IPS-11a (cell line): ENCODE results near the gene ZNF789.
A peak's percentile ranks its signal among the peaks of the same experiment; 100 is the strongest.
"Not testable (repeated sequence)": the region's sequence is repeated elsewhere in the genome, so short reads cannot be mapped to it uniquely, and the experiment has no call there.

Experiments used
- H3K4me3 ChIP-seq: one replicate; pipeline ENCODE4 v1.5.1; 2013; ENCODE audit warnings: low read depth, low read length, control low read depth

Gene ZNF789

DNA sequence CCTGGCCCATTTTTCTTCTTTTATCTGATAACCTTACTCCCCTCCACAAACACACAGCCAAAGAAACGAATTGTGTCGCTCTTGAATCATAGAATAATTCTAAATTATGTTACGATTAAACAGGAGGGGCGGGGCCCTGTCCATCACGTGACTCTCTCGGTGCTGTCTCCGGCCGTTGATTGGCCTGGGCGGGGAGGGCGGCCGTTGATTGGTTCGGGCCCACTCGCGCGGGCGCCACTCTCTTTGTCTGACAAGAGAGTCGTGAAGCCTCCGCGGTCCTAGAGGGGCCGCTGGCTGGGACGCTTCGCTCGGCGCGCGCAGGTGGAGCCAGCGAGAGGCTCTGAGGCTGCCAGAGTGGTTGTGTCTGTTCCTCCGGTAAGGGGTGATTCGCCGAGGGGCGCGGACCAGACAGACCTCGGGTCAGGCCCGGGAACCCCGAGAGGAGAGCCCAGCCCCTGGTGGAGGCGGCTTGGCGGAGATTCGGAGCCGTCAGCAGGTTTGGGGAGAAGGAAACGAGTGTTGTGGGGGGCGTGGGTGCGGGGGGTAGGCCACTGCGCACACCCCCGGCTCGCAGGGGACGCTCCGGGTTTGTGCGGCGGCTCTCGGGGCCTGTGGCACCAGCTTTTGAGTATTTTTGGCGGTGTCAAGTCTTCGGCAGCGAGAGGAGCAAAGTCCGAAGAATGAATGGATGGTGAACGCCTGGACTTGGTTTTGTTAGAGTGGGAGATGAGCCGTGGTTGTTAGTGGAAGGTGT, at the start of gene ZNF789:
Gene ZNF789 (plus strand): TSS at position 330 of the 754 bp plus-strand sequence. CDS start 3,567 bp downstream, outside the sequence.
- H3K4me3 ChIP-seq, result peak within 1 kb of the TSS; percentile 81

GRCh38 chr7:99424932-99425730, 47.6 kb upstream of the ZNF789 start:
- H3K4me3 ChIP-seq, result no peak overlapping the region

DNA sequence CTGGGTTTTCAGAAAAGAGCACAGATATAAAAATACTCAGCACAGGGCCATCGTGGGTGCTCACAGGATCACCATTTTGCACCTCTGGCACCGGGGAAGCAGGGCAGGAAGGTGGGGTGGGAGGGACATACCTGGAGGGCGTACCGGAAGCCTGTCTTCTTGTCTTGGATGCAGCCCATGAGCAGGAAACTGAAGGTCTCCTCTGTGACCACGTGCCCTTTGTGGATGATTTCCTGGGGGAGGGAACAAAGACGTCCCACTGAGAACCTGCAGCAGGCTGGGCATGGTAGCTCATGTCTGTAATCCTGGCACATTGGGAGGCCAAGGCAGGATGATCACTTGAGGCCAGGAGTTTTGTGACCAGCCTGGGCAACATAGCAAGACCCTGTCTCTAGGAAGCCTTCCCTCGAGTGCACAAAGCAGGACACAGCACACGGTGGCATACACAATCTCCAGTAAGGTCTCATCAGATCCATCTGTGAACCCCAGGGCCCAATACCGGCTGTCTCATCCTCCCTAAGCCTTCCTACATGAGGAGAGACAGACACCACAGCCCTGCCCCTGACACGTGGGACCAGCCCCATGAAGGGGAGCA, 43.6 kb upstream of the ZNF789 start:
- H3K4me3 ChIP-seq, result no peak overlapping the region

DNA sequence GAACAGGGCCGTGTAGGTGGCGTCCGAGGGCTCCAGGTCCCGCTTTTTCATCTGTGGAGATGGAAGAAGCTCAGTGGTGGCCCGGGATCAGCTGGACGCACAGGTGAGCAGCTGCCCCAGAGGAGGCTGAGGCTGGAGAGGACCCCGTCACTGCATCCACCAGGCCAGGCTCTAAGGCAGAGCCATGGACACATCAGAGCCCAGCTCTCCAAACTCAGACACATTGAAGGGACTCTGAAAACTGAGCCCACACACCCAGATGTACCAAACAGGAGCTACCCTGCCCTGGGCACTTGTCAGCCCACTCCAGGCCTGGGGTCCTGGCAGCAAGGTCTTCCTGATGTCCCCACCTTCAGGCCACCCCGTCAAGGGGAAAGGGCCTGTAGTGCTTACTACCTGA, 42.9 kb upstream of the ZNF789 start:
- no peak overlapping the region for H3K4me3 ChIP-seq

DNA sequence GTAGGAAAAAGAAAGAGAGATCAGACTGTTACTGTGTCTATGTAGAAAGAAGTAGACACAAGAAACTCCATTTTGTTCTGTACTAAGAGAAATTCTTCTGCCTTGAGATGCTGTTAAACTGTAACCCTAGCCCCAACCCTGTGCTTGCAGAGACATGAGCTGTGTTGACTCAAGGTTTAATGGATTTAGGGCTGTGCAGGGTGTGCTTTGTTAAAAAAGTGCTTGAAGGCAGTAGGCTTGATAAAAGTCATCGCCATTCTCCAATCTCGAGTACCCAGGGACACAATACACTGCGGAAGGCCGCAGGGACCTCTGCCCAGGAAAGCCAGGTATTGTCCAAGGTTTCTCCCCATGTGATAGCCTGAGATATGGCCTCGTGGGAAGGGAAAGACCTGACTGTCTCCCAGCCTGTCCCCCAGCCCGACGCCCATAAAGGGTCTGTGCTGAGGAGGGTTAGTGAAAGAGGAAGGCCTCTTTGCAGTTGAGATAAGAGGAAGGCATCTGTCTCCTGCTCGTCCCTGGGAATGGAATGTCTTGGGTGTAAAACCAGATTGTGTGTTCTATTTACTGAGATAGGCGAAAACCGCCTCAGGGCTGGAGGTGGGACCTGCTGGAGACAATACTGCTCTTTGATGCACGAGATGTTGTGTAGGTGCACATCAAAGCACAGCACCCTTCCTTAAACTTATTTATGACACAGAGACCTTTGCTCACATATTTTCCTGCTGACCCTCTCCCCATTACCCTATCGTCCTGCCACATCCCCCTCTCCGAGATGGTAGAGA, 40.7 kb upstream of the ZNF789 start:
- not testable (repeated sequence) for H3K4me3 ChIP-seq

GRCh38 chr7:99433158-99433557, 39.5 kb upstream of the ZNF789 start:
- no peak overlapping the region for H3K4me3 ChIP-seq

- peak overlapping the region; percentile 85 for H3K4me3 ChIP-seq
Observed at GRCh38 chr7:99437946-99438572, 34.6 kb upstream of the ZNF789 start.

DNA sequence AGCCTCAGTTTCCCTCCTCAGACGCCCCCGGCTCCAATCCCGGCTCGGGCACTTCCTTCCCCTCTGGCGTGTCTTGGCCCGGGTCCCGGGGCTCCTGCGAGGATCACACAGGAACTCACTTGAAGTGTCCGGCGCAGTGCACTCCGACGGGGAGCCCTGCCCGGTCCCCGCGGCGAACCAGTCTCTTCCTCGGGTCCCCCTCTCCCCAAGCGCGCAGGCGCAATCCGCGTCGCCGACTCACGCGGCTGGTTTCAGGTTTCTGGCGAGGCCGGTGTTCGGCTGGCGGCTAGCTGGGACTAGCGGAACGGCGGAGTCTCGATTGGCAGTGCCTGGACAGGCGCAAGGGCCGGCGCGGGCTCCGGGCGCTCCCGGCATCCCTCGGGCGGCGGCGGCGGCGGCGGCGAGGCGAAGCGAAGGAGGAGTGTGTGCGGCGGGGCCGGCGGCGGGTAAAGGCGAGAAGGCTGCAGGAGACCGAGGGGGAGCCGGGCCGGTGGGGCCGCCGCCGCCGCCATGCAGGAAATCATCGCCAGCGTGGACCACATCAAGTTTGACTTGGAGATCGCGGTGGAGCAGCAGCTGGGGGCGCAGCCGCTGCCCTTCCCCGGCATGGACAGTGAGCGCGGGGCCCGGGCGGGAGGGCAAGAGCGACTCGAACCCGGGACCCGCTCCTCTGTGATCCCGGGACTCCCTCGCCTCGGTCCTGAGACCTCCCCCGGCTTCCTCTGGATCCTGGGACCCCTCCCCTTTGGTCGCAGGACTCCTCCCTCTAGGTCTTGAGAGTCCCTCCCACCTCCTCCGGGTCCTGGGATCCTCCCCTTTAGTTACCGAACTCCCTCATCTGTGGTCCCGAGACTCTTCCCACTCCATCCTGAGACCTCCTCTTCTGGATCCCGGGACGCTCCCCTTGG, 33.9 kb upstream of the ZNF789 start, which contains the start of the genes CPSF4 and PTCD1:
Gene CPSF4 (plus strand): TSS at position 371 of the 908 bp plus-strand sequence. CDS start 140 bp downstream, at position 511.
Gene PTCD1 (minus strand): TSS at position 226 of the 908 bp plus-strand sequence. CDS start 3,556 bp downstream, outside the sequence.
- peak within 1 kb of the TSS; percentile 85 for H3K4me3 ChIP-seq

DNA sequence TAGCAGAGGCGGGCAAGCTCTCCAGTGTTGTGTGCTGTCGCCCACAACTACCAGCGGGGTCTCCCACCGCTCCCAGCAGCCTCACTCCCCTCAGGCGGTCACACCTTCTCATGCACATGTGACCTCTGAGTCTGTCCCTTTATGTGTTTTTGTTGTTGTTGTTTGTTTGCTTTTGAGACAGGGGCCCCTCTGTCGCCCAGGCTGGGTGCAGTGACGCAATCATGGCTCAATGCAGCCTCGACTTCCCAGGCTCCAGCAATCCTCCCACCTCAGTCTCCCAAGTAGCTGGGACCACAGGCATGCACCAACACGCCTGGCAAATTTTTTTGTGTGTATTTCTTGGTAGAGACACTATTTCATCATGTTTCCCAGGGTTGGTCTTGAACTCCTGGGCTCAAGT, 32.5 kb upstream of the ZNF789 start:
- no peak overlapping the region for H3K4me3 ChIP-seq

DNA sequence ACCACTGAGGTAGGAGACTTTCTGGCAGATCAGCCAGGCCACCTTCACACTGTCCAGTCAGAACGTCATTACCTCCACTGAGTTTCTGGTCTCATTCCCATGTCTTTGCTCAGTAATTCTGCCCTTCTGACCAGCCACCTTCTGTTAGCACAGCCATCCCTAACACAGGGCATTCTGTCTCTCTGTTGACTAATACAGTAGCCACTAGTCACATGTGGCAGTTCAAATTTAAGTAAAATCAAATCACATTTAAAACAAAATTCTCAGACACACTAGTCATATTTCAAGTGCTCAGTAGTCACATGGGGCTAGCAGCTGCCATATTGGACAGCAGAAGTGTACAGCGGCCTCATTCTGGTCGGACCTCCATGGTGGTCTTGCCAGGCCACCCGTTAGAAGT, 26.6 kb upstream of the ZNF789 start:
- H3K4me3 ChIP-seq, result no peak overlapping the region

- no peak overlapping the region for H3K4me3 ChIP-seq
Observed at GRCh38 chr7:99447943-99448342, 24.7 kb upstream of the ZNF789 start.

- H3K4me3 ChIP-seq, result no peak overlapping the region
Observed at GRCh38 chr7:99448855-99449254, 23.8 kb upstream of the ZNF789 start.

DNA sequence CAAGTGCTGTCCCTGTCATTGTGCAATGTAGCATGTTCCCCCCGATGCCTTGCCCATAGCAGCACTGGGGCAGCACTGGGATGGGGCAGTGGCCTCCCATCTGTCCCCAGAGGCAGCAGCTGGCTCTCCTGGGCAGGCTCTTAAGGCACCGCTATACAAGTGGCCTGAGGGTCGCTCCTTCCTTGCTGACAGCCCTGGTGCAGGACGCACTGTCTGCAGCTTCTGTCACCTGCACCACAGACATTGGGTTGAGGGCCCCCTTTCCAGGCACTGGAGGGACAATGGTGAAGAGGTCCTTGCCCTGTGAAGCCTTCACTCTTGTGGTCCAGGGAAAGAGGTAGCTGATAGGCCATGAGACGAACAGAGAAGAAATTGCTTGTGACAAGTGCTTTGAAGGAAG, 23.4 kb upstream of the ZNF789 start:
- H3K4me3 ChIP-seq, result no peak overlapping the region

GRCh38 chr7:99451936-99452335, 20.8 kb upstream of the ZNF789 start:
- H3K4me3 ChIP-seq, result no peak overlapping the region

- no peak overlapping the region for H3K4me3 ChIP-seq
Observed at GRCh38 chr7:99452541-99452940, 20.1 kb upstream of the ZNF789 start.

- no peak overlapping the region for H3K4me3 ChIP-seq
Observed at GRCh38 chr7:99453105-99453504, 19.6 kb upstream of the ZNF789 start.

- H3K4me3 ChIP-seq, result no peak overlapping the region
Observed at GRCh38 chr7:99455874-99456273, 16.8 kb upstream of the ZNF789 start.

GRCh38 chr7:99456288-99456687, 16.4 kb upstream of the ZNF789 start:
- no peak overlapping the region for H3K4me3 ChIP-seq

DNA sequence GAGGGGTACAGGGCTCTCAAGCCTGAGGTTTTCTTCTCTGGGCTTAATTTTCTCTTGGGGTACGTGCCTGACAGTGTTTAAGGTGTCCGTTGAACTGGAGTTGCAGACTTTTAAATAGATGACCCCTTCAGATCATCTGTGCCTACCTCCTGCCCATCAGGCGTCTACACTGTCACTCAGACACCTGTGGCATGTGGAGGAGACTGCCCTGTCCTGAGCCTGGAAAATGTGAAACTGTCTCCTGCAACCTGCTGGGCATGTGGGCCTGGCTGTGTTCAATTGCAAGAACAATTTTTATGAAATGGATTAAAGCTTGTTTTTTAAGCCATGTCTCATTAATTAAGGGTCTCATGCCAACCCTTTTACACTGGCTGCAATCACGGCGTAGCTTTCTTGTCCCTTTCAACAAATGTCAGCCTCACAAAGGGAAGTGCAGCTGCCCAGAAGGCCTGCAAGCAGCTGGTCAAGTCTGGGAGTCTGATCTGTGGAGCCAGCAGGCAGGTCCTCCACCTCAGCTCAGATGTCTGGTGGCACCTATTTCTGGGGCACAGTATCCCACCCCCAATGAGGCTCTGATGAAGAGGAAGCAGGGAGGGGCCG, 15.5 kb upstream of the ZNF789 start:
- no peak overlapping the region for H3K4me3 ChIP-seq
